Measurements from ENCODE around the gene ZNF529.

Gene ZNF529

DNA sequence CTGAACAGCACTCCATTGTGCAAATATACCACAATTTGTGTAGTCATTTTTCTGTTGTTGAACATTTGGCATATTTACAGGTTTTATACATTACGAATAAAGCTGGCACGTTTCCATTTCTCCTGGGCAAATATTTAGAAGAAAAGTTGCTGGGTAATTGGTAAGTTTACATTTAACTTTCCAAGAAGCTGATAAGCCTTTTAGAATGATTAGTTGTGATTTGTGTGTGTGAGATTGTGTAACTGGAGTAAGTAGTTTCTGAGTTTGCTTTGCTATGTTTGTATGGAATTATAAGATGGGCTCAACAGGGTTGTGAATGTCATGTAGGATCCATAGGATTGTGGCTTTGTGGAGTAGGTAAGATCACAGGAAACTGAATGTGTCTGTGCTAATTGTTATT is 1.6 kb upstream of the ZNF529 start:
- H3K27ac ChIP-seq: peak overlapping the region; percentile 90
- TF ChIP-seq ZFX (IDR thresholded peaks at IDR 0.05; ENCODE audit: borderline replicate concordance) (no peak), CTCF (IDR thresholded peaks at IDR 0.05) (no peak)

GRCh38 chr19:36573895-36574720 is 1.0 kb upstream of the ZNF529 start:
- TF ChIP-seq CTCF (IDR thresholded peaks at IDR 0.05) (no peak), ZFX (IDR thresholded peaks at IDR 0.05; ENCODE audit: borderline replicate concordance) (no peak)
- peak overlapping the region; percentile 90 for H3K27ac ChIP-seq

- peak overlapping the region; percentile 90 for H3K27ac ChIP-seq
Measured at GRCh38 chr19:36572593-36573019, 486 bp downstream of the ZNF529 start.

GRCh38 chr19:36564391-36564790 is 8.7 kb downstream of the ZNF529 start:
- H3K27ac ChIP-seq: no peak overlapping the region
- TF ChIP-seq ZFX (IDR thresholded peaks at IDR 0.05; ENCODE audit: borderline replicate concordance) (no peak), CTCF (IDR thresholded peaks at IDR 0.05) (no peak)

More at GRCh38 chr19:36572593-36573019, 486 bp downstream of the ZNF529 start:
- TF ChIP-seq ZFX (IDR thresholded peaks at IDR 0.05; ENCODE audit: borderline replicate concordance) (no peak), CTCF (IDR thresholded peaks at IDR 0.05) (no peak)

- no peak overlapping the region for H3K27ac ChIP-seq
- TF ChIP-seq CTCF (IDR thresholded peaks at IDR 0.05) (no peak), ZFX (IDR thresholded peaks at IDR 0.05; ENCODE audit: borderline replicate concordance) (no peak)
Measured at GRCh38 chr19:36547001-36547732, 25.9 kb downstream of the ZNF529 start.

DNA sequence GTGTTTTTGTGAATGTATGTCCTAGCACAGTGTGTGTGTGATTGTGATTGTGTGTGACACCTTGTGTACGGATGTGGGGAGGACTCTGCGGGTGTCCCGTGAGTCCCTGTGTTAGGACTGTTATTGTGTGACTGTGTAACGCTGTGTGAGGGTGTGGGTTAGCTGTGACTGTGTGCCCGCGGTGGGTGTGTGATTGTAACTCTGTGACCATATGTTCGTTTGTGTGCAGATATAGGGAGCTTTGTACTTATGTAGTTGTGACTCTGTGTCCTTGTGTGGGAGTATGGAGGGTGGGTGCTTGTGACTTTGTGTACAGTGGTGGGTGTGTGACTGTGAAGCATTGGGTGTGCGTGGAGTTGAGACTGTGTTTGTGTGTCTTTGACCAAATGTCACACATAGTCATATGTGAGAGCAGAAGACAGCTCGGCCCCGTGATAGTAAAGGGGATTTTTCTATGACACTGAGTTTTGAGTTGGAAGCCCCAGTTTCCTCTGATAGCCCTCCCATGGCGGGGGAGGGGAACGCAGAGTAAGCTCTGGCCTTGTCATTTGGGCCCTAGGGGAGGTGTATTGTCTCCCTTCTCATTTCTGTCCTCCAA is 44.1 kb downstream of the ZNF529 start:
- H3K27ac ChIP-seq: peak overlapping the region; percentile 92
- TF ChIP-seq ZFX (IDR thresholded peaks at IDR 0.05; ENCODE audit: borderline replicate concordance): no peak
- TF ChIP-seq CTCF (IDR thresholded peaks at IDR 0.05): no peak
